Pancreas (tissue), 10 donors: Measurements from ENCODE around the gene SRSF9. TPM values are rescaled to one million over a fixed set of nuclear protein-coding genes. Genes with fewer than 3 reads are reported as not detected.
A peak's percentile ranks its signal among the peaks of the same experiment; 100 is the strongest.

ENCODE experiments used
- ATAC-seq, 4 donors: fragments of 200-7000 bp; cut with Tn5 transposase; one replicate each; pipeline versions ENCODE4 v1.8.0 to v1.9.1; 2020; ENCODE audit warnings: mild to moderate bottlenecking in 4 of 4, moderate library complexity in 4 of 4
- DNase-seq, 6 donors: peaks; one replicate each; pipeline ENCODE4 v3.0.0-alpha.2; 2020
- FAIRE-seq: peaks from 2 replicates; lab custom pipeline; 2012; peaks lifted over from hg19 to GRCh38; lab: Jason Lieb, UNC
- H3K27ac ChIP-seq, 4 donors: fragments of 200-600 bp; sonication (generic); 1 replicate in 3 of 4; 2 replicates in 1 of 4; pipeline versions ENCODE4 v1.5.0 to v1.8.0; 2020
- H3K27me3 ChIP-seq, 4 donors: fragments of 200-600 bp; one replicate each; pipeline ENCODE4 v1.8.0; 2021
- H3K36me3 ChIP-seq, 3 donors: fragments of 200-600 bp; sonication (generic) in 1 of 3; one replicate each; pipeline versions ENCODE4 v1.5.0 to v1.8.0; 2020 to 2021
- H3K4me1 ChIP-seq, 3 donors: fragments of 200-600 bp; one replicate each; pipeline ENCODE4 v1.8.0; 2021
- H3K4me3 ChIP-seq, 4 donors: fragments of 200-600 bp; sonication (generic) in 2 of 4; one replicate each; pipeline versions ENCODE4 v1.5.0 to v1.8.0; 2020 to 2021
- H3K9me3 ChIP-seq, 4 donors: fragments of 200-600 bp; one replicate each; pipeline ENCODE4 v1.8.0; 2021
- WGBS, 2 donors: extraction: QIAGEN DNeasy Blood & Tissue Kit; methylation state at CpG; one replicate each; pipeline ENCODE4 v1.1.7; 2013; 5-methylcytosine and 5-hydroxymethylcytosine counted together
- intact Hi-C, 3 donors: fragments of 100-400 bp; cut with DNase I; formaldehyde crosslinking; loops; one replicate each; pipeline versions ENCODE4 v1.11.1 to v1.14.2; 2022
- polyA plus RNA-seq, 2 donors: library from polyadenylated mRNA; stranded (reverse); fragments of 200-250 nt; gene quantifications; one replicate each; pipeline ENCODE4 v1.2.3, GENCODE V29; 2013
- total RNA-seq, 6 donors: library from RNA; stranded (reverse); fragmentation: NEBNext Ultra II Directional in 4 of 6; extraction: Animal tissue kit (Norgen Biotek cat#: 25700) in 4 of 6; gene quantifications; one replicate each; pipeline versions ENCODE4 v1.2.1 to v1.2.4, GENCODE V29; 2021 to 2023
- TF ChIP-seq, protein P1 (sequence below), 4 donors: fragments of 200-600 bp; sonication (generic) in 3 of 4; IDR thresholded peaks; one replicate each; pipeline versions ENCODE4 v1.5.0 to v1.8.0; 2021; ENCODE audit warnings: antibody characterized with exemption in 4 of 4
- donor health status: healthy with polysubstance abuse.
- donor health status: DM: no; HTN: no; CAD: no; lungs with moderate emphysema.
- donor health status: DM: no; HTN: no; CAD: no.
- donor health status: control.
- donor health status: control.
- donor health status: Bipolar disorder and iron deficiency.
- donor health status: DM: yes; HTN: yes; CAD: no.
- donor health status: DM: no; HTN: no; CAD: no.
- donor health status: DM: no; HTN: no; CAD: no.
- donor health status: DM: yes; HTN: yes; CAD: no.

The SRSF9 gene
- total and polyA plus RNA-seq, 8 donors = 50.9 to 103 (median 79.5) TPM

DNA sequence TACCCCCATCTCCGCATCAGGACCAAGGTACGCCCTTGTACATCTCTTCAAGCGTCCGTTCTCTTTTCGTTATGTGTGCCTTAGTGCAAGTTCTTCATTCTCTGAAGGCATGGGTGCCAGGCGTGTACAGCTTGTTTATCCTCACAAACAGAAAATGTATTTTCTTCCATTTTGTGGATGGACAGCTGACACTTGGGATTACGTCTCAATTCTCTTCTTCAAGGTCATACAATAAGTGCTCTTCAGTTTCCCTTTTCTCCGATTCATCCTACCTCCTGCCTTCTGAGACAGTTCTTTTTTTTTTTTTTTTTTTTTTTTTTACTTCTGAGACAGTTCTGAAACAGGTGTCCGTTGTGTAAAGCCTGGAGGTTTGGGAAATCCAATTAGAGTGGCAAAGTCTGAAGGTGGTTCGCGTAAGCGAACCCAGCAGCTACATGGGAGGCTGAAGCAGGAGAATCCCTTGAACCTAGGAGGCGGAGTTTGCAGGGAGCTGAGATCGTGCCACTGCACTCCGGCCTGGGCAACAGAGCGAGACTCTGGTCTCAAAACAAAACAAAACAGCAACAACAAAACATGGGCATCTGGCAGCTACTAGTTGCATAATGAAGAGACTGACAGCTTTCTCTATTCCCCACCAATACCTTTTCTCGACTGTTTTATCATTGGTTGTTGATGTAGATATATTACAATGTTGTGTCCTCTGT, 30.9 kb downstream of the SRSF9 start:
- DNase-seq = no peak
- peak overlapping the region; percentile 9 to 72 (median 58) for H3K27ac ChIP-seq
- H3K27me3 ChIP-seq = no peaks in the 10 kb centered on the region
- intact Hi-C loops = no loop called here
- H3K4me3 ChIP-seq = peak overlapping the region; percentile 42 to 90 (median 66)
- peaks cover 10 to 11% (median 10%) of the 10 kb centered on the region in 3 donors for H3K4me1 ChIP-seq
- ATAC-seq = peak in 3 of 4 donors; percentile 6 to 16 (median 11)
- H3K36me3 ChIP-seq = peaks cover 0 to 27% (median 5%) of the 10 kb centered on the region in 3 donors
- FAIRE-seq = no peak
- TF ChIP-seq, protein P1, sequence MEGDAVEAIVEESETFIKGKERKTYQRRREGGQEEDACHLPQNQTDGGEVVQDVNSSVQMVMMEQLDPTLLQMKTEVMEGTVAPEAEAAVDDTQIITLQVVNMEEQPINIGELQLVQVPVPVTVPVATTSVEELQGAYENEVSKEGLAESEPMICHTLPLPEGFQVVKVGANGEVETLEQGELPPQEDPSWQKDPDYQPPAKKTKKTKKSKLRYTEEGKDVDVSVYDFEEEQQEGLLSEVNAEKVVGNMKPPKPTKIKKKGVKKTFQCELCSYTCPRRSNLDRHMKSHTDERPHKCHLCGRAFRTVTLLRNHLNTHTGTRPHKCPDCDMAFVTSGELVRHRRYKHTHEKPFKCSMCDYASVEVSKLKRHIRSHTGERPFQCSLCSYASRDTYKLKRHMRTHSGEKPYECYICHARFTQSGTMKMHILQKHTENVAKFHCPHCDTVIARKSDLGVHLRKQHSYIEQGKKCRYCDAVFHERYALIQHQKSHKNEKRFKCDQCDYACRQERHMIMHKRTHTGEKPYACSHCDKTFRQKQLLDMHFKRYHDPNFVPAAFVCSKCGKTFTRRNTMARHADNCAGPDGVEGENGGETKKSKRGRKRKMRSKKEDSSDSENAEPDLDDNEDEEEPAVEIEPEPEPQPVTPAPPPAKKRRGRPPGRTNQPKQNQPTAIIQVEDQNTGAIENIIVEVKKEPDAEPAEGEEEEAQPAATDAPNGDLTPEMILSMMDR (IDR thresholded peaks at IDR 0.05) = no peak
- WGBS, 2 donors = 17 to 19% methylated on average over 17 of the region's 17 CpGs
- no peaks in the 10 kb centered on the region for H3K9me3 ChIP-seq

DNA sequence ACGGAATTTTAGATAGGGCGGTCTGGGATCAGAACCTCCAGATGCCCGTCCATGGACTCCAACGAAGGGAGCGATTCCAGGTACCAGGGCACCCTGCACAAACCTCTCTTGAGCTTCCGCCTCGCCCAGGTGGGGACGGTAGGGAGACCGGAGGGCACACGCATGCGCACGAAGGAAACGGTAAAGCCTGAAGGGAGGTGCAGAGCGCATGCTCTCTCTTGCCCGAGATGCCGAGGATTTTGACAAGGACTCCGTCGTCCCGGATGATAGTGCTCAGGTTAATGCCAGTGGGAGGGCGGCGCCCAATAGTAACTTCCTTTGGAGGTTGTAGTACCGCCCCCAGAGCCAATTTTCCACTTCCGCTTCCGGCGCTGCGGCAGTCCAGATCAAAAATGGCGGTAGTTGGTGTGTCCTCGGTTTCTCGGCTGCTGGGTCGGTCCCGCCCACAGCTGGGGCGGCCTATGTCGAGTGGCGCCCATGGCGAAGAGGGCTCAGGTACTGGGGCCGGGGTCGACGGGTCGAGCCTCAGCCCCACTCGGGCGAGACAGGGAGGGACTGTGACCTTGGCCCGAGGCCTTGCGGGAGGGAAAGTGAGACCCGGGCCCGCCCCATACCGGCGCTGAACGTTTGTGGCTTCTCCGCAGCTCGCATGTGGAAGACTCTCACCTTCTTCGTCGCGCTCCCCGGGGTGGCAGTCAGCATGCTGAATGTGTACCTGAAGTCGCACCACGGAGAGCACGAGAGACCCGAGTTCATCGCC, 31.6 kb downstream of the SRSF9 start, which contains the start of gene COX6A1:
Gene COX6A1 (plus strand): TSS at position 379 of the 760 bp plus-strand sequence. CDS start 14 bp downstream, at position 393.
- ATAC-seq = peak; percentile 95 to 99 (median 96)

DNA sequence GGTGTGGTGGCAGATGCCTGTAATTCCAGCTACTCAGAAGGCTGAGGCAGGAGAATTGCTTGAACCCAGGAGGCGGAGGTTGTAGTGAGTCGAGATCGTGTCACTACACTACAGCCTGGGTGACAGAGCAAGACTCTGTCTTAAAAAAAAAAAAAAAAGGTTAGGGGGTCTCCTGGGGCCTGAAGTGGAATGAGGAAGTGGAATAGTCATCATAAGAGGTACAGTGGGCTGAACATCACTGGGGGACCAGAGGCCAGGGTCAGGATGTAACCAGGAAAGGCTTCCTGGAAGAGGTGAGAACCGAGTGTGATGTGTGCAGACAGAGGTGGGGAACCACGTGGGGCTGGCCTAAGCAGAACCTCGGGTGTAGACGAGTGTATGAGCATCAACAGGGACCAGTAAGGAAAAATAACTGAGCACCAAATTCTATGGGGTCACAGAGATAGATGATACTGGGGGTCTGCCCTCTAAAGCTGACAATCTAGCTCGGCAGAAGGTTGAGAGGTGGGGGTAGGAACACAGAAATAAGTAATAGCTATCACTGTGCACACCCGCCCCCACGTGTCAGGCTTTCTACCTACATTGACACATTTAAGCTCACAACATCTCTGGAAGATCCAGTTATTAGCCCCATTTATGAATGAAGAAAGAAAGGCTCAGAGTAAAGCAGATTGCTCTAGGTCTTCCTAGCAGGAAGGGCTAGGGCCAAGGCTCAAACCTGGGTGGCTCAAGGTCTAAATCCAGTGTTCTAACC, 36.6 kb downstream of the SRSF9 start:
- WGBS, 2 donors = 57% methylated on average over 10 of the region's 10 CpGs
- no peak for DNase-seq

More for the DNA sequence above, 31.6 kb downstream of the SRSF9 start, which contains the start of gene COX6A1:
- Histone ChIP-seq H3K9me3 (no peaks in the 10 kb centered on the region), H3K27me3 (no peaks in the 10 kb centered on the region), H3K4me1 (peaks cover 10 to 11% (median 10%) of the 10 kb centered on the region in 3 donors), H3K4me3 (peak within 1 kb of the TSS; percentile 42 to 90 (median 66)), H3K27ac (peak within 1 kb of the TSS; percentile 9 to 72 (median 58)), H3K36me3 (peaks cover 0 to 20% (median 5%) of the 10 kb centered on the region in 3 donors)
- 1% methylated on average over 50 to 59 of the region's 59 CpGs for WGBS, 2 donors
- TF ChIP-seq, protein P1 (IDR thresholded peaks at IDR 0.05) = no peak
- intact Hi-C loops = no loop called here
- no peak for FAIRE-seq
- DNase-seq = peak; percentile 88 to 98 (median 96)

DNA sequence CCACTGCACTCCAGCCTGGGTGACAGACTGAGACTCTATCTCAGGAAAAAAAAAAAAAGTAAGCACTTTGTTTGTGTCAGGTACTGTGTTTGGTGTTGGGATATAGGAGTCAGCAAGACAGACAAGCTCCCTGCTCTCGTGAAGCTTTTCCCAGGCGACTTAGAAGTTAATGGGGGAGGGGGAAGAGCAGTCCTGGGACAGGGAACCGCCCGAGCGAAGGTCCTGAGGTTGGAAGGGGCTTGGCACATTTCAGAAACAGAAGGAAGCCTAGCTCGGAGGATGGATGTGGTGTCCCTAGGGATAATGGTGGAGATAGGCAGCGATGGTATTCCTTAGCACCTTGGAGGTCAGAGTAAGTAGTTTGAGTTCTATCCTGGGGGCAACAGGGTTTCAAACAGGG, 40.2 kb downstream of the SRSF9 start:
- DNase-seq = no peak
- ATAC-seq = no peak
- whole genome bisulfite sequencing, 2 donors = 82 to 90% methylated on average over 7 of the region's 7 CpGs
- H3K27ac ChIP-seq = no peak overlapping the region
- no peaks in the 10 kb centered on the region for H3K36me3 ChIP-seq
- TF ChIP-seq, protein P1 (IDR thresholded peaks at IDR 0.05) = no peak
- intact Hi-C loops = loop anchor here in 1 of 3 donors (10.0 kb wide), 1 partner anchor 65 kb away; the partner anchor contains the start of gene MSI1
- no peaks in the 10 kb centered on the region for H3K4me1 ChIP-seq
- H3K4me3 ChIP-seq = no peak overlapping the region
- no peaks in the 10 kb centered on the region for H3K27me3 ChIP-seq
- H3K9me3 ChIP-seq = no peaks in the 10 kb centered on the region
- FAIRE-seq = no peak

More for the DNA sequence above, 36.6 kb downstream of the SRSF9 start:
- ATAC-seq (no peak), FAIRE-seq (no peak)
- no peak overlapping the region for H3K4me3 ChIP-seq
- intact Hi-C loops = loop anchor here in 2 of 3 donors (5.0 kb wide), 1 partner anchor 76 kb away; no protein-coding TSS in a partner anchor
- H3K4me1 ChIP-seq = no peaks in the 10 kb centered on the region
- no peaks in the 10 kb centered on the region for H3K36me3 ChIP-seq
- no peaks in the 10 kb centered on the region for H3K9me3 ChIP-seq
- TF ChIP-seq, protein P1 (IDR thresholded peaks at IDR 0.05) = no peak
- no peaks in the 10 kb centered on the region for H3K27me3 ChIP-seq
- H3K27ac ChIP-seq = no peak overlapping the region
